Measurements from ENCODE around the gene BOC.

DNA sequence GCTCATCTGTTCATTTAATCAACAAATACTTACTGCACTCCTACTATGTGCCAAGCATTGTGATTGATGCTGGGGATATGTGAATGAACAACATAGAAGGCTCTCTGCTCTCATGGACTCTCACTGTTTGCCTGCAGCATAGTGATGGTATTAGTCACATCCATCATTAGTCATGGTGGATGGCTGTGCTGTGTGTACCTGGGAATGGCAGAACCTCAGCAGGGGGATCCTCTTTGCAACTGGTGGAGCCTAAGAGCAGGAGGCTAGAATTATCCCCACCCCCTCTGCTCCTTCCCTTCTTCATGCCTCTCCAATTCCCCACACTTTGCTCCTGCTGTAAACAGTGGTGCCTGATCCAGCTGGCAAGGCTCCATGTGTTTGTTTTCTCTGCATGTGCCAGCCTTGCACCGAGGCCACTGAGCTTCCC is 20.5 kb downstream of the BOC start:
- TF ChIP-seq, protein P1, sequence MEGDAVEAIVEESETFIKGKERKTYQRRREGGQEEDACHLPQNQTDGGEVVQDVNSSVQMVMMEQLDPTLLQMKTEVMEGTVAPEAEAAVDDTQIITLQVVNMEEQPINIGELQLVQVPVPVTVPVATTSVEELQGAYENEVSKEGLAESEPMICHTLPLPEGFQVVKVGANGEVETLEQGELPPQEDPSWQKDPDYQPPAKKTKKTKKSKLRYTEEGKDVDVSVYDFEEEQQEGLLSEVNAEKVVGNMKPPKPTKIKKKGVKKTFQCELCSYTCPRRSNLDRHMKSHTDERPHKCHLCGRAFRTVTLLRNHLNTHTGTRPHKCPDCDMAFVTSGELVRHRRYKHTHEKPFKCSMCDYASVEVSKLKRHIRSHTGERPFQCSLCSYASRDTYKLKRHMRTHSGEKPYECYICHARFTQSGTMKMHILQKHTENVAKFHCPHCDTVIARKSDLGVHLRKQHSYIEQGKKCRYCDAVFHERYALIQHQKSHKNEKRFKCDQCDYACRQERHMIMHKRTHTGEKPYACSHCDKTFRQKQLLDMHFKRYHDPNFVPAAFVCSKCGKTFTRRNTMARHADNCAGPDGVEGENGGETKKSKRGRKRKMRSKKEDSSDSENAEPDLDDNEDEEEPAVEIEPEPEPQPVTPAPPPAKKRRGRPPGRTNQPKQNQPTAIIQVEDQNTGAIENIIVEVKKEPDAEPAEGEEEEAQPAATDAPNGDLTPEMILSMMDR (IDR thresholded peaks at IDR 0.05 in 8 of 11, conservative IDR thresholded peaks at IDR 0.05 in 3 of 11): no peak
- TF ChIP-seq POLR2AphosphoS5 (IDR thresholded peaks at IDR 0.05): no peak
- TF ChIP-seq POLR2A (IDR thresholded peaks at IDR 0.05): no peak
